Measurements from ENCODE around the gene RGS17. TPM values are rescaled to one million over a fixed set of nuclear protein-coding genes. Genes with fewer than 3 reads are reported as not detected.

Gene RGS17
- total RNA-seq, 1 donor from 2014 or later = not detected

- Histone ChIP-seq H3K9me3 (no peaks in the 10 kb centered on the region), H3K27ac (peak overlapping the region; percentile 47 to 62), H3K4me1 (peaks cover 0 to 29% of the 10 kb centered on the region in 2 donors), H3K36me3 (no peaks in the 10 kb centered on the region), H3K4me3 (no peak overlapping the region), H3K27me3 (no peaks in the 10 kb centered on the region)
- DNase-seq (ENCODE audit: low spot score in 2 of 2) = no peak
- no peak for TF ChIP-seq CTCF (IDR thresholded peaks at IDR 0.05)
- intact Hi-C loops (cut with DNase I) = loop anchor here (2.0 to 5.0 kb wide), 2 partner anchors 24 to 42 kb away; no protein-coding TSS in a partner anchor
These were observed 46.7 kb downstream of the RGS17 start for GRCh38 chr6:153084393-153084792.

- Histone ChIP-seq H3K9me3 (no peaks in the 10 kb centered on the region), H3K27me3 (no peaks in the 10 kb centered on the region), H3K4me1 (peaks cover 0 to 26% of the 10 kb centered on the region in 2 donors), H3K36me3 (no peaks in the 10 kb centered on the region), H3K4me3 (no peak overlapping the region), H3K27ac (peak overlapping the region; percentile 47 to 62)
- no peak for DNase-seq (ENCODE audit: low spot score in 2 of 2)
- intact Hi-C loops (cut with DNase I) = loop anchor here (2.0 to 5.0 kb wide), 2 partner anchors 25 to 42 kb away; no protein-coding TSS in a partner anchor
- TF ChIP-seq CTCF (IDR thresholded peaks at IDR 0.05) = no peak
These were observed 47.2 kb downstream of the RGS17 start for GRCh38 chr6:153083869-153084268.

GRCh38 chr6:153081914-153082313, 49.2 kb downstream of the RGS17 start:
- peak overlapping the region; percentile 14 to 44 for H3K27ac ChIP-seq
- H3K36me3 ChIP-seq = no peaks in the 10 kb centered on the region
- intact Hi-C loops (cut with DNase I) = loop anchor here (5.0 kb wide), 1 partner anchor 40 kb away; no protein-coding TSS in a partner anchor
- peaks cover 0 to 22% of the 10 kb centered on the region in 2 donors for H3K4me1 ChIP-seq
- H3K4me3 ChIP-seq = no peak overlapping the region
- no peaks in the 10 kb centered on the region for H3K27me3 ChIP-seq
- no peak for TF ChIP-seq CTCF (IDR thresholded peaks at IDR 0.05)
- DNase-seq (ENCODE audit: low spot score in 2 of 2) = no peak
- H3K9me3 ChIP-seq = no peaks in the 10 kb centered on the region

DNA sequence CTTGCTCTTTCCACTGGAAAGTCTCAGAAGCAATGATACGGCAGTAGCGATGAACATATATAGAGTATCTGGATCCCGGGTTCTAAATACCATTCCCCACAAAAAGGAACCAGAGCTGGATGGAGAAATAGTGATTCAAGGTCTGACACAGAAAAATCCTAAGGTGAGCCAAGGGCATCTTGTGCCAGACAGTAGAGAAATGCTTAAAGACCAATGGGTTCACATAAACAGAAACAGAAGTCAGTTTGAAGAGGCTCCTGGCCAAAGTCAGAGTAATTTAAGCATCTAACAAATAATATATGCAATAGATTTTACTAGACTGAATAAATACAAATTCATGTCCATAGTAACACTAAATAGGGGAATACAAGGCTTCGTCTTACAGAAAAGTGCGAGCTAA, 54.7 kb downstream of the RGS17 start:
- no peaks in the 10 kb centered on the region for H3K36me3 ChIP-seq
- intact Hi-C loops (cut with DNase I) = no loop called here
- peaks cover 0 to 4% of the 10 kb centered on the region in 2 donors for H3K4me1 ChIP-seq
- no peak for DNase-seq (ENCODE audit: low spot score in 2 of 2)
- no peaks in the 10 kb centered on the region for H3K9me3 ChIP-seq
- H3K27me3 ChIP-seq = no peaks in the 10 kb centered on the region
- no peak overlapping the region for H3K4me3 ChIP-seq
- H3K27ac ChIP-seq = no peak overlapping the region
- no peak for TF ChIP-seq CTCF (IDR thresholded peaks at IDR 0.05)

- H3K27ac ChIP-seq = no peak overlapping the region
- DNase-seq (ENCODE audit: low spot score in 2 of 2) = no peak
- H3K27me3 ChIP-seq = no peaks in the 10 kb centered on the region
- H3K4me3 ChIP-seq = no peak overlapping the region
- no peak for TF ChIP-seq CTCF (IDR thresholded peaks at IDR 0.05)
- intact Hi-C loops (cut with DNase I) = loop anchor here (5.0 kb wide), 1 partner anchor 38 kb away; no protein-coding TSS in a partner anchor
- peaks cover 0 to 4% of the 10 kb centered on the region in 2 donors for H3K4me1 ChIP-seq
- H3K36me3 ChIP-seq = no peaks in the 10 kb centered on the region
- no peaks in the 10 kb centered on the region for H3K9me3 ChIP-seq
These were observed 56.3 kb downstream of the RGS17 start for GRCh38 chr6:153074761-153075160.

- no peak for DNase-seq (ENCODE audit: low spot score in 2 of 2)
- intact Hi-C loops (cut with DNase I) = loop anchor here (5.0 kb wide), 1 partner anchor 38 kb away; no protein-coding TSS in a partner anchor
- no peaks in the 10 kb centered on the region for H3K36me3 ChIP-seq
- TF ChIP-seq CTCF (IDR thresholded peaks at IDR 0.05) = no peak
- H3K27ac ChIP-seq = no peak overlapping the region
- H3K27me3 ChIP-seq = no peaks in the 10 kb centered on the region
- peaks cover 0 to 4% of the 10 kb centered on the region in 2 donors for H3K4me1 ChIP-seq
- H3K4me3 ChIP-seq = no peak overlapping the region
- H3K9me3 ChIP-seq = no peaks in the 10 kb centered on the region
These were observed 57.2 kb downstream of the RGS17 start for GRCh38 chr6:153073841-153074240.
